Spinal cord (tissue), 10 donors: ENCODE measurements around the gene DIAPH1. TPM values are rescaled to one million over a fixed set of nuclear protein-coding genes. Genes with fewer than 3 reads are reported as not detected.
"Not testable (repeated sequence)": the region's sequence is repeated elsewhere in the genome, so short reads cannot be mapped to it uniquely, and the experiment has no call there.

Experiments used
- DNase-seq, 6 donors: peaks; one replicate each; pipeline versions ENCODE4 v3.0.0 to v3.0.0-alpha.2; 2013 to 2015; ENCODE audit warnings: low spot score in 6 of 6, low read depth in 4 of 6
- H3K27ac ChIP-seq: one replicate; pipeline ENCODE4 v1.5.1; 2013; ENCODE audit warnings: low read depth, low read length, control low read depth
- H3K27me3 ChIP-seq: one replicate; pipeline ENCODE4 v1.6.1; 2013; ENCODE audit warnings: low read length; ENCODE audit not compliant: control insufficient read depth, insufficient read depth
- H3K36me3 ChIP-seq: one replicate; pipeline ENCODE4 v1.6.1; 2013; ENCODE audit warnings: low read length; ENCODE audit not compliant: control insufficient read depth, insufficient read depth
- H3K4me1 ChIP-seq: one replicate; pipeline ENCODE4 v1.6.1; 2013; ENCODE audit warnings: low read length; ENCODE audit not compliant: control insufficient read depth, insufficient read depth
- H3K4me3 ChIP-seq: one replicate; pipeline ENCODE4 v1.5.1; 2013; ENCODE audit warnings: low read depth, low read length, control low read depth
- H3K9me3 ChIP-seq: one replicate; pipeline ENCODE4 v1.6.1; 2013; ENCODE audit warnings: low read length; ENCODE audit not compliant: control insufficient read depth, insufficient read depth
- WGBS: methylation state at CpG from one replicate; pipeline ENCODE4 v1.1.5; 2013; ENCODE audit warnings: missing lambda C conversion rate; ENCODE audit not compliant: insufficient coverage; 5-methylcytosine and 5-hydroxymethylcytosine counted together
- polyA plus RNA-seq, 2 donors: library from polyadenylated mRNA; unstranded; fragments of 120-200 nt; gene quantifications; one replicate each; pipeline ENCODE4 v1.2.1, GENCODE V29; 2013; ENCODE audit not compliant: insufficient read length in 2 of 2
- total RNA-seq, 2 donors: library from RNA; depleted of rRNA in 1 of 2; stranded (reverse); fragments of 120-200 nt in 1 of 2; fragments of >200 nt in 1 of 2; gene quantifications; one replicate each; pipeline versions ENCODE4 v1.2.3 to v1.2.4, GENCODE V29; 2013 to 2014
- donor health status: healthy.

The DIAPH1 gene
- total and polyA plus RNA-seq, 4 donors, result 23.6 to 44.4 (median 31.1) TPM

DNA sequence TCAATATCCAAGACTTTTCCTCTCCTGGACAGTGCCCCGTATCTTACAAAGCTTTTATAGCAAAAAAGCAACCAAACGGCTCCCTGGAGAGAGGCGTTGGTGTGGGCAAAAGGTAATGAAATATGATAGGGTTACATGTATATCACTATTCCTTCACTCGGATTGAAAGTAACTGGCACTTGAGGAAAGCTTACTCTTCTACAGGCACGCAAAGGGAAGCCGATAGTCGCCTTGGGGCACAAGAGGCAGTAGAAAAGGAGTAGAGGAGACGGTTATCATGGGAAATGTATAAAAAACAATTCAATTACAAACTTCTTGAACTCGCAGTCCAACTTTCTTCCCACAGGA, 1.1 kb downstream of the DIAPH1 start:
- peak overlapping the region; percentile 84 for H3K4me3 ChIP-seq
- no peaks in the 10 kb centered on the region for H3K9me3 ChIP-seq
- peak overlapping the region; percentile 16 for H3K27ac ChIP-seq
- DNase-seq, result peak in 1 of 6 donors; percentile 2
- H3K4me1 ChIP-seq, result peaks cover 7% of the 10 kb centered on the region
- no CpG with 5 or more reads among the region's 9 CpGs for WGBS
- H3K36me3 ChIP-seq, result peaks cover 10% of the 10 kb centered on the region
- no peaks in the 10 kb centered on the region for H3K27me3 ChIP-seq

DNA sequence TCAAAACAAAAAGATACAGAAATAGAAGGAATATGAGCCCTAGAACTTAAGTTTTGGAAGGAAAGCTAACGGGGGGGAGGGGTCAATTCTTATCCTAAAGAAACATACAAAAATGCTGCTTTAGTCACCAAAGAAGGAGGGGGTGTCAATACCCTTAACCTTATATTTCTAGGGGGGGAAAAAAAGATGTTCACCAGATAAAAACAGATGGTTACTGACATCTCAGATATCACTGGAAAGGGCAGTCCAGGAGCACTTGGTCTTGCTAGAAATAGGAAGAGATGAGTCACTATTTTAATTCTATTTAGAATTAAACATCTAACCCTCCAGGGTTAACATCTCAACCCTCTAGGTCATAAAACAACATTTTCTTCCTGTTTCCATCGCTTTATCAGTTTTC, 1.7 kb downstream of the DIAPH1 start:
- Histone ChIP-seq H3K9me3 (no peaks in the 10 kb centered on the region), H3K27ac (no peak overlapping the region), H3K4me3 (no peak overlapping the region), H3K27me3 (no peaks in the 10 kb centered on the region), H3K4me1 (peaks cover 7% of the 10 kb centered on the region), H3K36me3 (peaks cover 6% of the 10 kb centered on the region)
- no CpG with 5 or more reads among the region's 2 CpGs for WGBS
- no peak for DNase-seq

DNA sequence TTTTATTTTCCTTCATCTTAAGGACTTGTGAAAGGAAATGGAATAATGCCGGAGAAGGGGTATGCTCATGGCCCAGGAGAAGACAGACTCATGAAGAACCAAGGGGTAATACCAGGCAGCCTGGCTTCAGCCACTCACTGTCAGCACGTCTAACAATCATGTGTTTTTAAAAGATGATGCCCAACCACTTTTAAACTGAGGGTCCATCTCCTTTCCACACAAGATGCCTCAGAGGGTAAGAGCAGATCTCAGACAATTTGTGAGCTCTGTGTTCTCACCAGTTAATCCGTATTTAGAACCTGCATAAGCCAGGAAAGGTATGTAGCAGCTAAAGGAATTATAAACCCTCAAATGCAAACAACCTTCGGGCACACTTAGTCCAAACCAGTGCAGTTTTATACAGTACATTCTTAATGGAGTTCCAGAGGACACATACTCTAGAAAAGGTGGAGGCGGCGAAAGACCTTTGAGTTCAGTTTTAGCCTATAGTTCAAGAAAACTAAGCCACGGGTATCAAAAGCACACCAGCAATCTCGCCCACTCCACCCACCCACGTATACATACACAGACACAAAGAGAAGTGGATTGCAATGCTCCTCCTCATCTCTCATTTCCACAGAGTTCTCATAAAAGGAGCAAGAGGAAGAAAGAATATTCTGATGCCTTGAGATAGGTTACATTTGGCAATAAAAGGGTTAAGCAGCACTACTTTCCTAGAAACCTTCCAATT, 2.6 kb downstream of the DIAPH1 start:
- no peaks in the 10 kb centered on the region for H3K9me3 ChIP-seq
- no peak overlapping the region for H3K27ac ChIP-seq
- peaks cover 7% of the 10 kb centered on the region for H3K4me1 ChIP-seq
- H3K27me3 ChIP-seq, result no peaks in the 10 kb centered on the region
- 91% methylated on average over 4 of the region's 9 CpGs for WGBS
- H3K4me3 ChIP-seq, result no peak overlapping the region
- DNase-seq, result no peak
- H3K36me3 ChIP-seq, result peaks cover 4% of the 10 kb centered on the region

DNA sequence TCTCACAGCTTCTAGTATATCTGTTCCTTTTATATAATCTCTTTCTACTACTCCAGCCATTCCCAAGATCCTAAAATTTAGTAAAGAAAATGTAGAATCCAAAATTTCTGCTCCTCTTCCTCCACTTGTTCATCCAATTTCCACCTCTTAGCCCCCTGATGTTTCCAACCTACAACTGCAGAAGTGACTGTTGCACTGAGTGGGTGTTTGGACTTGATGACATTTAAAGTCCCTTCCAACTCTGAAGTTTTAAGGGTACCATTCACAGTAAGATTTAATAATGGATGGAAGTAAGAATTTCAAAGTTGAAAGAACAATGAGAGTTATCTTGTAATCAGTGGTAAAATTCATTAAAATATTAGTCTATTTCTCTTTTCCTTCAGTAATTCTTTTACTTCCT, 5.5 kb downstream of the DIAPH1 start:
- no peak overlapping the region for H3K27ac ChIP-seq
- no peaks in the 10 kb centered on the region for H3K9me3 ChIP-seq
- no peak overlapping the region for H3K4me3 ChIP-seq
- no peak for DNase-seq
- peaks cover 5% of the 10 kb centered on the region for H3K4me1 ChIP-seq
- H3K36me3 ChIP-seq, result no peaks in the 10 kb centered on the region
- H3K27me3 ChIP-seq, result no peaks in the 10 kb centered on the region

DNA sequence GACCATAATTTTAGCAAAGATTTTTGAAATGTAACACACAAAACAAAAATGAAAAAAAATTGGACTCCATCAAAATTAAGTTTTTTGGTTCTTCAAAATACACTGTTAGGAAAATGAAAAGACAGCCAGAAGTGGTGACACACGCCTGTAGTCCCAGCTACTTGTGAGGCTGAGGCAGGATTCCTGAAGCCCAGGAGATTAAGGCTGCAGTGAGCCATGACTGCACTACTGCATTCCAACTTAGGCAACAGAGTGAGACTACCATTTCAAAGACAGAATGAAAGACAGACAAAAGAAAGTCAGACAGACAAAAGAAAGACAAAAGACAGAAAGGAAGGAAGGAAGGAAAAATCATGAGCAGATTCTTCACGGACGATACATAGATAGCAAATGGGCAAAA, 7.5 kb downstream of the DIAPH1 start:
- no peak overlapping the region for H3K27ac ChIP-seq
- H3K27me3 ChIP-seq, result no peaks in the 10 kb centered on the region
- H3K9me3 ChIP-seq, result no peaks in the 10 kb centered on the region
- H3K4me3 ChIP-seq, result no peak overlapping the region
- H3K4me1 ChIP-seq, result no peaks in the 10 kb centered on the region
- H3K36me3 ChIP-seq, result no peaks in the 10 kb centered on the region
- DNase-seq, result no peak
- WGBS, result 90% methylated on average over 3 of the region's 3 CpGs

DNA sequence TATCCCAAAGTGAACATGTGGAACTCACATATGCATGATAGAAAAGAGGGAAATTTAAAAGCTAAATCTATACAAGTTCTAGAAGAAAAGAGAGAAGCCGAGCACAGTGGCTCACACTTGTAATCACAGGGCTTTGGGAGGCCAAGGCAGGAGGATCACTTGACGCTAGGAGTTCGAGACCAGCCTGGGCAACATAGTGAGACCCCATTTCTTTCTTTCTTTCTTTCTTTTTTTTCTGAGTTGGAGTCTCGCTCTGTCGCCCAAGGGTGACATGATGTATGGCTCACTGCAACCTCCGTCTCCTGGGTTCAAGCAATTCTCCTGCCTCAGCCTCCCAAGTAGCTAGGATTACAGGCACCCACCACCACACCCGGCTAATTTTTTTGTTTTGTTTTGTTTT, 8.9 kb downstream of the DIAPH1 start:
- H3K4me1 ChIP-seq, H3K27me3 ChIP-seq, H3K4me3 ChIP-seq, DNase-seq, H3K9me3 ChIP-seq, H3K27ac ChIP-seq, H3K36me3 ChIP-seq: not testable (repeated sequence)
- WGBS, result 96% methylated on average over 4 of the region's 7 CpGs

DNA sequence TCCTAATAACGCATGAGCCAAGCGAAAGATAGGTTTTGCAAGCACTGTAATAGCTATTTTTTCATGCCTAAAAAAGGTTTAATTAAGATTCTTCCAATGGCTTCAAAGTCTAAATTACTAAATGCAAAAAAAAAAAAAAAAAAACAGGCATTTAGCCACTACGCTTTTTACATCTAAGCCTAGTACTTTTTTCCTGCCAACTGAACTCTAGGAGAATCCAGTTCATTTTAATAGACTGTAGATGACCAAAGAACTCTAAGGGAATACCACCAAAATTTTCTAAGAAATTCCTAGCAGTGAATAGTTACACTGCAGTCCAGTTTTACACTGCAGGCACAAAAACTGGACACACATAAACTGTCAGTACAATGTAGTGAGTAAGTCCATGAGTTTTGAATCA, 9.8 kb downstream of the DIAPH1 start:
- WGBS, result no CpG with 5 or more reads among the region's 3 CpGs
- Histone ChIP-seq H3K27me3 (no peaks in the 10 kb centered on the region), H3K27ac (no peak overlapping the region), H3K9me3 (no peaks in the 10 kb centered on the region), H3K36me3 (no peaks in the 10 kb centered on the region), H3K4me1 (no peaks in the 10 kb centered on the region), H3K4me3 (no peak overlapping the region)
- DNase-seq, result no peak

DNA sequence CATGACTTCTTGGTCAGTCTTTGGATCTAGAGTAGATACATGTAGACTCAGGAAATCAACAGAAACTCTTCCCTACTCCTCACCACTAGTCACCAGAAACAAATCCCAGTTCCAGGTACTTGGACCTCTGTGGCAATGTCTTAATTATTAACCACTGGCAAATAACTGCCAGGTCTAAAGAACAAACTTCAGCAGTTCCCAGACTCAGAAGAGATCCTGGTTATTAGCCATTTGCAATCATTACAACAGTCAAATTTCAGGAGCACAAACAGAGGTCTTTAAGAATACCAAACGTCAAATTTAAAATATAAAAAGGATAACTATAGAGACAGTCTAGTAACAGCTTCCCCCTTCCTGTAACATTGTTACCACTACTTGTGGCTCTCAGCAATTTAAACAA, 10.2 kb downstream of the DIAPH1 start:
- WGBS, result no CpG with 5 or more reads among the region's 1 CpG

DNA sequence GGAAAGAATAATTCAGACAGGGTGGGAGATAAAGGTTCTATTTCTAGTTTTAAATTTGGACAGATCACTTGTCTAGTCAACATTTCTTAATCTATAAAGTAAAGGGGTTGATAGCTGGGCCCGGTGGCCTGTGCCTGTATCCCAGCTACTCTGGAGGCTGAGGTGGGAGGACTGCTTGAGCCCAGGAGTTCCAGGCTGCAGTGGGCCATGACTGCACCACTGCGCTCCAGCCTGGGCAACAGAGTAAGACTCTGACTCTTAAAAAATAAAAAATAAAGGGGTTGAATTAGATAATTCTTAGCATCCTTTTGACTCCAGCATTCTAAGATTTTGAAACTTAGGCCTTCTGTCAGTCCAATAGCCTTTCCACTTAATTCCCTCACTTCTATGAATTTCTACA, 10.8 kb downstream of the DIAPH1 start:
- no peaks in the 10 kb centered on the region for H3K27me3 ChIP-seq
- no peak overlapping the region for H3K27ac ChIP-seq
- H3K4me1 ChIP-seq, result no peaks in the 10 kb centered on the region
- no peaks in the 10 kb centered on the region for H3K9me3 ChIP-seq
- H3K36me3 ChIP-seq, result no peaks in the 10 kb centered on the region
- no CpG with 5 or more reads among the region's 2 CpGs for WGBS
- no peak for DNase-seq
- no peak overlapping the region for H3K4me3 ChIP-seq

More for the DNA sequence above, 10.2 kb downstream of the DIAPH1 start:
- no peak overlapping the region for H3K4me3 ChIP-seq
- H3K27me3 ChIP-seq, result no peaks in the 10 kb centered on the region
- H3K9me3 ChIP-seq, result no peaks in the 10 kb centered on the region
- no peak for DNase-seq
- H3K4me1 ChIP-seq, result no peaks in the 10 kb centered on the region
- no peaks in the 10 kb centered on the region for H3K36me3 ChIP-seq
- H3K27ac ChIP-seq, result no peak overlapping the region

DNA sequence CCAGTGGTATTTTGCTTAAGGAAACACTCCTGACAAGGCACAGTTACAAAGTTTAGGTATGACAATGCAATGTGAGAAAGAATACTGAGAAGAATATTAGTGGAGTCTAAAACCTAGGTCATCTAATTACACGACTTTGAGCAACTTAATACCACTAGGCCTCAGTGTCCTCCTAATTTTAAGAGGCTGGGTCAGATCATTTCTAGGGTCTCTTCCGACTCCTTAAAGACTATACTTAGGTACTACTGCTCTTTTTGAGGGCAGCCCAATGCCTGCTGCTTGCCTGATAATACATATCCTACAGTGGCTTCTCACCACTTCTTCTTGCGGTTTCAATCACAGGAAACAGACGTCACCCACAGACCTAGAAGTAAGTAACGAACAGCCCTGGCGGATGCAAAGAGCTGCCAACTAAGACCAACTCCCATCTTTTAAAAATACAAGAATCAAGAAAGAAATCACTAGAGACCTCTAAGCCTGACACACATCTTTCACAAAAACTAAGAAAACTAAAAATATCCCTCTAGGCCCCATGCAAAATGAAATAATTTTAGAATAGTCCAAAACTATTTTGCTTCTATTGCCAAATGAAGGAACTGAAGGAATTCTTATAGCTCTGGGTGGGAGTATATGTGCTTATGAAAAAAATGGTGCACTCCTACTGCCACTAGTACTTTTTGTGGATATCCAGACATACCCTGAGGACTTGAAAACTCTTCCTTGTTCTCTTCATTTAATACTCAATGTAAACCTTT, 13.1 kb downstream of the DIAPH1 start:
- 93% methylated on average over 6 of the region's 6 CpGs for WGBS
- Histone ChIP-seq H3K4me1 (no peaks in the 10 kb centered on the region), H3K27ac (no peak overlapping the region), H3K27me3 (no peaks in the 10 kb centered on the region), H3K36me3 (no peaks in the 10 kb centered on the region), H3K4me3 (no peak overlapping the region), H3K9me3 (no peaks in the 10 kb centered on the region)
- DNase-seq, result peak in 1 of 6 donors; percentile 17
